Measurements from ENCODE around the gene UNC119. TPM values are rescaled to one million over a fixed set of nuclear protein-coding genes. Genes with fewer than 3 reads are reported as not detected.

UNC119 gene
- polyA plus RNA-seq, 3 donors, result 77.5 to 189 (median 80.2) TPM

GRCh38 chr17:28575126-28575795, 22.8 kb upstream of the UNC119 start:
- 98% methylated on average over 11 of the region's 14 CpGs for WGBS (ENCODE audit: insufficient coverage)
- peaks cover 2 to 4% (median 3%) of the 10 kb centered on the region in 3 donors for H3K27me3 Mint-ChIP-seq (ENCODE audit: low read depth in 3 of 3)
- Histone ChIP-seq H3K4me3 (replicated peaks in 1 of 3; ENCODE audit: low read depth in 2 of 3, low read length in 3 of 3) (no peak overlapping the region), H3K9me3 (replicated peaks in 1 of 2; ENCODE audit: control insufficient read depth in 1 of 2, insufficient read depth in 1 of 2, low read length in 2 of 2) (no peaks in the 10 kb centered on the region), H2AFZ (ENCODE audit: insufficient read depth, low read depth, low read length, poor library complexity, severe bottlenecking) (no peak overlapping the region), H3K79me2 (ENCODE audit: insufficient read depth, low read length) (peaks cover 10% of the 10 kb centered on the region), H3K27me3 (ENCODE audit: control insufficient read depth in 2 of 2, insufficient read depth in 2 of 2, low read length in 2 of 2) (no peaks in the 10 kb centered on the region), H3K4me1 (ENCODE audit: control insufficient read depth in 1 of 2, insufficient read depth in 2 of 2, low read length in 2 of 2) (peaks cover 17 to 20% of the 10 kb centered on the region in 2 donors), H4K20me1 (ENCODE audit: insufficient read depth, low read length) (no peaks in the 10 kb centered on the region), H3K27ac (ENCODE audit: low read depth in 1 of 2, low read length in 2 of 2) (no peak overlapping the region), H3K9ac (ENCODE audit: insufficient read depth, low read length, poor library complexity, severe bottlenecking) (no peak overlapping the region), H3K4me2 (replicated peaks; ENCODE audit: extremely low read depth, low read length, poor library complexity, severe bottlenecking) (no peak overlapping the region), H3K36me3 (replicated peaks in 1 of 2; ENCODE audit: control insufficient read depth in 1 of 2, insufficient read depth in 2 of 2, low read length in 2 of 2) (peaks cover 13 to 26% of the 10 kb centered on the region in 2 donors)
- H3K36me3 Mint-ChIP-seq, result peaks cover 16 to 34% of the 10 kb centered on the region in 2 donors
- H3K4me3 Mint-ChIP-seq, result no peak overlapping the region
- H3K27ac Mint-ChIP-seq, result no peak overlapping the region
- no peak for TF ChIP-seq CTCF (IDR thresholded peaks at IDR 0.05)
- intact Hi-C loops (cut with micrococcal nuclease), result loop anchor here in 1 of 2 donors (10.0 kb wide), 1 partner anchor 240 kb away; the partner anchor contains the start of genes IFT20 and TNFAIP1
- peaks cover 27% of the 10 kb centered on the region for H3K4me1 Mint-ChIP-seq
- no peak for DNase-seq
- no peaks in the 10 kb centered on the region for H3K9me3 Mint-ChIP-seq

GRCh38 chr17:28574526-28574925, 22.1 kb upstream of the UNC119 start:
- no peak overlapping the region for H3K4me3 ChIP-seq (replicated peaks in 1 of 3; ENCODE audit: low read depth in 2 of 3, low read length in 3 of 3)
- no peak overlapping the region for H3K27ac ChIP-seq (ENCODE audit: low read depth in 1 of 2, low read length in 2 of 2)
- Mint-ChIP-seq H3K4me1 (peaks cover 34% of the 10 kb centered on the region), H3K27me3 (ENCODE audit: low read depth in 3 of 3) (peaks cover 2 to 4% (median 3%) of the 10 kb centered on the region in 3 donors), H3K4me3 (no peak overlapping the region), H3K27ac (peak overlapping the region in 1 of 7 donors; percentile 41), H3K9me3 (no peaks in the 10 kb centered on the region), H3K36me3 (peaks cover 9 to 27% of the 10 kb centered on the region in 2 donors)
- intact Hi-C loops (cut with micrococcal nuclease), result loop anchor here in 1 of 2 donors (10.0 kb wide), 1 partner anchor 240 kb away; the partner anchor contains the start of genes IFT20 and TNFAIP1
- no peak overlapping the region for H3K9ac ChIP-seq (ENCODE audit: insufficient read depth, low read length, poor library complexity, severe bottlenecking)
- peaks cover 20 to 27% of the 10 kb centered on the region in 2 donors for H3K4me1 ChIP-seq (ENCODE audit: control insufficient read depth in 1 of 2, insufficient read depth in 2 of 2, low read length in 2 of 2)
- no peaks in the 10 kb centered on the region for H3K27me3 ChIP-seq (ENCODE audit: control insufficient read depth in 2 of 2, insufficient read depth in 2 of 2, low read length in 2 of 2)
- H2AFZ ChIP-seq (ENCODE audit: insufficient read depth, low read depth, low read length, poor library complexity, severe bottlenecking), result no peak overlapping the region
- peaks cover 18% of the 10 kb centered on the region for H3K79me2 ChIP-seq (ENCODE audit: insufficient read depth, low read length)
- DNase-seq, result no peak
- WGBS (ENCODE audit: insufficient coverage), result 98% methylated on average over 5 of the region's 7 CpGs
- H3K9me3 ChIP-seq (replicated peaks in 1 of 2; ENCODE audit: control insufficient read depth in 1 of 2, insufficient read depth in 1 of 2, low read length in 2 of 2), result no peaks in the 10 kb centered on the region
- H4K20me1 ChIP-seq (ENCODE audit: insufficient read depth, low read length), result peaks cover 3% of the 10 kb centered on the region
- H3K36me3 ChIP-seq (replicated peaks in 1 of 2; ENCODE audit: control insufficient read depth in 1 of 2, insufficient read depth in 2 of 2, low read length in 2 of 2), result peaks cover 10 to 19% of the 10 kb centered on the region in 2 donors
- H3K4me2 ChIP-seq (replicated peaks; ENCODE audit: extremely low read depth, low read length, poor library complexity, severe bottlenecking), result no peak overlapping the region
- no peak for TF ChIP-seq CTCF (IDR thresholded peaks at IDR 0.05)

Measured in CD14-positive monocyte (primary cell).